H7 (cell line): ENCODE data around the gene ANXA9. TPM values are rescaled to one million over a fixed set of nuclear protein-coding genes. Genes with fewer than 3 reads are reported as not detected.
A peak's percentile ranks its signal among the peaks of the same experiment; 100 is the strongest.

Experiments
- DNase-seq: peaks from one replicate; pipeline ENCODE4 v3.0.0; 2012
- H3K27me3 ChIP-seq: 2 replicates; pipeline ENCODE4 v1.6.0; 2011; ENCODE audit warnings: mild to moderate bottlenecking, low read length; ENCODE audit not compliant: control insufficient read depth, insufficient read depth
- H3K36me3 ChIP-seq: replicated peaks from 2 replicates; pipeline ENCODE4 v1.5.1; 2011; ENCODE audit warnings: low read length; ENCODE audit not compliant: control insufficient read depth, insufficient read depth
- H3K4me3 ChIP-seq: 2 replicates; pipeline ENCODE4 v1.5.1; 2011; ENCODE audit warnings: low read depth, mild to moderate bottlenecking, control low read depth, low read length, moderate library complexity; ENCODE audit not compliant: insufficient read depth
- total RNA-seq: library from RNA; depleted of rRNA; stranded (reverse); fragments of >200 nt; shearing (Covaris generic); gene quantifications from 2 replicates; pipeline ENCODE4 v1.2.3, GENCODE V29; 2014

The ANXA9 gene
- total RNA-seq, 1 experiment from 2014 or later: 0.62 TPM

- no peak overlapping the region for H3K4me3 ChIP-seq
- no peaks in the 10 kb centered on the region for H3K27me3 ChIP-seq
- peaks cover 26% of the 10 kb centered on the region for H3K36me3 ChIP-seq
- peak; percentile 57 for DNase-seq
Observed at GRCh38 chr1:150970808-150971582, 11.1 kb upstream of the ANXA9 start.

DNA sequence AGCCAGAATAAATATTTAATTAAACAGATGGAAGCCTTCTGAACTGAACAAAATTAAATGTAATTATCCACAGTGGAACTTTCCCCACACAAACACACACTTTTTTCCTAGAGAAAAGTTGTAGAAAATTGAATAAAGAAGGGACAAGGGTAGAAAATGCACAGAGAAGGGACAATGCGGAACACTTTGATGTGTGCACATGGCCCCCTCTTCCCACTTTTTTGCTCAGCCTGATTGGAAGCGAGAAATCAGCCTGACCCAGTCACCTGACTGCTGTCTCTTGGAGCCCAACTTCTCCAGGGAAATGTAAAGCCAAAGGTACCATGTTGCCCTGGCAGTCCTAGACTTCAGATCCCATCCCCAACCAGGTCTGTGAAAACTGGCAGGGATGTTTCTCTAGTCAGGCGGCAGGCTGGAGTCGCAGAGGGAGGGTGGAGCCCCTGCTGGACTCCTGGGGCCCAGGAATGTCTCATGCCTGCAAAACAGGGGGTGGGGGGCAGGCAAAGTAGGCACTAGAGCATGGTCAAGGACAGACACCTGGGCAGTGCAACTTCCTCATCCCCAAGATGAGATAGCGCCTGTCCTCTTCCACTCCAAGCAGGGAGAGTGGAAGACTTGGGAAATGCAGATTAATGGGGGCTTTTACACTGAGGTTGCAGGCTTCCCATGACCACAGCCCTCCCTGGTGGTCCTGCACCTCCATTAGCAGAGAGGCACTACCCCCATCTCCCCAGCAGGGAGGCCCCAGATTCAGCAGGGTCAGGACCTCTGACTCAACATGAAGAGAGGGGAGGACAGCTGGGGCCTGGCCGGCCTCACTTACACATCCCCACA, 10.3 kb upstream of the ANXA9 start:
- no peaks in the 10 kb centered on the region for H3K27me3 ChIP-seq
- DNase-seq: peak; percentile 70
- peaks cover 19% of the 10 kb centered on the region for H3K36me3 ChIP-seq
- no peak overlapping the region for H3K4me3 ChIP-seq

DNA sequence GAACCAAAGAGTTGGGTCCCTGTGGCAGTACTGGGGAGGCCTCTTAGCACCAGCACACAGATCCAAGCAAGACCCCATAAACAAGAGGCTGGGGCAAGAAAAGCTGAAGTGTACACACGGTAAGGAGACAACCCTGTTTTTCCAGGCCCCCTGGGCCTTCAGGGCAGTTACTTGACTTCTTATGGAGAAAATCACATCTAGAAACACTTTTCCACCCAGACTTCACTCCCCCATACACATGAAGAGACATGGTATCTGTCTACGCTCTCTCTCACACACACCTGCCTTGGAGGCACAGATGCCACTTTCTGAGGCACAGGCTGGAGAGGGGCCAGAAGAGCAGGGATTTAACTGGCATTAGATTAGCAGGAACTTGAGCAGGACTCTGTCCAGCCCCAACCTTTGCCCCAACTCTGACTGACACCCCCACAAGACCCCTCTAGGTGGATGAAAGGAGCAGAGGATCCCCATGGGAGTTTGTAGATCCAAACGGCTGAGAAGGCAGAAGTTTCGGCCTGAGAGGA, 9.6 kb upstream of the ANXA9 start:
- no peaks in the 10 kb centered on the region for H3K27me3 ChIP-seq
- DNase-seq: no peak
- no peak overlapping the region; the same call in 1 of the 2 replicates for H3K4me3 ChIP-seq
- peaks cover 12% of the 10 kb centered on the region for H3K36me3 ChIP-seq

GRCh38 chr1:150973258-150973835, 8.7 kb upstream of the ANXA9 start:
- H3K36me3 ChIP-seq: peaks cover 6% of the 10 kb centered on the region
- H3K4me3 ChIP-seq: peak overlapping the region; percentile 83
- no peaks in the 10 kb centered on the region for H3K27me3 ChIP-seq
- DNase-seq: peak; percentile 61

- H3K27me3 ChIP-seq: no peaks in the 10 kb centered on the region
- DNase-seq: peak; percentile 85
- peaks cover 1% of the 10 kb centered on the region for H3K36me3 ChIP-seq
- peak overlapping the region; percentile 83 for H3K4me3 ChIP-seq
Observed at GRCh38 chr1:150973836-150974579, 8.1 kb upstream of the ANXA9 start.

DNA sequence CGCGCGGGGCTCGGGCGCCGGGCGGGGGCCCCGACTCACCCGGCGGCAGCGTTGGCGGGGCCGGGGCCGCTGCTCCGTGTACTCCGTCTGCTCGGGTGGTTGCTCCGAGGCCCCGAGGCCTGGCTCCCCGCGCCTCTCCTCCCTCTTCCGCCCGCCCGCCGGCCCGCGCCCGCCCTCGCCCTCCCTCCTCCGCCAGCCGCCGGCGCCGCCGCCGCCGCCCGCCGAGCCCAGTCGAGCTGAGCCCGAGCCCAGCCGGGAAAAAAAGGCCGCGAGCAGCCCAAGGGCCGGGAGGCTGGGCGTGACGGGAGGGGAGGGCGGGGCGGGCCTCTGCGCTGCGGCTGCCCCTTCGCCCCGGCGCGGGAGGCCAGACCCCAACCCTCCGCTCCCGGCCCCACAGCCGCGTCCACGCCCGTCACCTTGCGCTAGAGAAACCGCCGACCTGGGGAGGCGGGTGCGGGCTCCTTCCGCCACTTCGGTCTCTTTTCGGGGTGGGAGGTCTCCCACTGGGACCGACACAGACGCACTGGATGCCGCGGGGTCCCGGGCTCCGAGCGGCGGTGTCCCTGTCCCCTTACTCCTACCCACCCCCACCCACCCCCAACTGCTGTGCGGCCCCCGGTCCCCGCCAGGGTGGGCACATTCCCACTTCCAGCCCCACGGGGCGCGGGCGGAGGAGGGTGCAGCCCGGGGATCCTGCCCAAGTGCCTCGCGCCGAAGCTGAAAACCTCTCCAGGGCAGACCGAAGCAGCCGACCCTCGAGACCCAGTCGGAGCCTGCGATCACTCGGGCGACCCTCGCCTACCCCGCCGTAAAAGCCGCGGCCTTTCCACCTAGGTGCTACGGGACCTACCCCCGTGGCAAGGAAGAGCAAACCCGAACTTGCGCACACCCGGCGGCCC, 7.3 kb upstream of the ANXA9 start, which contains the start of gene CERS2:
CERS2 (minus strand) TSS at position 256 of the 899 bp plus-strand sequence. CDS start 5,745 bp downstream, outside the sequence.
- no peaks in the 10 kb centered on the region for H3K27me3 ChIP-seq
- H3K4me3 ChIP-seq: peak within 1 kb of the TSS; percentile 83
- no peaks in the 10 kb centered on the region for H3K36me3 ChIP-seq
- DNase-seq: peak; percentile 96

DNA sequence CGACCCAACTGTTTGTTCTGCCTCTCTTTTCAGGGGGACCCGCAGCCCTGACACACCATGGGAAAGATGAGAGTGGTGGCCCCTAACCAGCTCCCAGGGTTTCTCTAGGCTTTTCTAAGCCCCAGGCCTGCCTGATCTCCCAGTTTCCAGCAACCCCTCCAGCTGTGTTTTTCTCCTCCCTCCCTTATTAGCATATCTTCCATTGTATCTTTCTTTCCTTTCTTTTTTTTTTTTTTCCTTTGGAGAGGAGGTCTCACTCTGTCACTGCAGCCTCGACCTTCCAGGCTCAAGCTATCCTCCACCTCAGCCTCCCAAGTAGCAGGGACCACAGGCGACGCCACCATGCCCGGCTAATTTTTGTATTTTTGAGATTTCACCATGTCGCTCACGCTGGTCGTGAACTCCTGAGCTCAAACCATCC, 5.7 kb upstream of the ANXA9 start:
- H3K4me3 ChIP-seq: no peak overlapping the region
- no peaks in the 10 kb centered on the region for H3K36me3 ChIP-seq
- DNase-seq: peak; percentile 80
- H3K27me3 ChIP-seq: no peaks in the 10 kb centered on the region

- Histone ChIP-seq H3K4me3 (no peak overlapping the region), H3K27me3 (no peaks in the 10 kb centered on the region), H3K36me3 (no peaks in the 10 kb centered on the region)
- peak; percentile 56 for DNase-seq
Observed at GRCh38 chr1:150976879-150977694, 5.0 kb upstream of the ANXA9 start.

DNA sequence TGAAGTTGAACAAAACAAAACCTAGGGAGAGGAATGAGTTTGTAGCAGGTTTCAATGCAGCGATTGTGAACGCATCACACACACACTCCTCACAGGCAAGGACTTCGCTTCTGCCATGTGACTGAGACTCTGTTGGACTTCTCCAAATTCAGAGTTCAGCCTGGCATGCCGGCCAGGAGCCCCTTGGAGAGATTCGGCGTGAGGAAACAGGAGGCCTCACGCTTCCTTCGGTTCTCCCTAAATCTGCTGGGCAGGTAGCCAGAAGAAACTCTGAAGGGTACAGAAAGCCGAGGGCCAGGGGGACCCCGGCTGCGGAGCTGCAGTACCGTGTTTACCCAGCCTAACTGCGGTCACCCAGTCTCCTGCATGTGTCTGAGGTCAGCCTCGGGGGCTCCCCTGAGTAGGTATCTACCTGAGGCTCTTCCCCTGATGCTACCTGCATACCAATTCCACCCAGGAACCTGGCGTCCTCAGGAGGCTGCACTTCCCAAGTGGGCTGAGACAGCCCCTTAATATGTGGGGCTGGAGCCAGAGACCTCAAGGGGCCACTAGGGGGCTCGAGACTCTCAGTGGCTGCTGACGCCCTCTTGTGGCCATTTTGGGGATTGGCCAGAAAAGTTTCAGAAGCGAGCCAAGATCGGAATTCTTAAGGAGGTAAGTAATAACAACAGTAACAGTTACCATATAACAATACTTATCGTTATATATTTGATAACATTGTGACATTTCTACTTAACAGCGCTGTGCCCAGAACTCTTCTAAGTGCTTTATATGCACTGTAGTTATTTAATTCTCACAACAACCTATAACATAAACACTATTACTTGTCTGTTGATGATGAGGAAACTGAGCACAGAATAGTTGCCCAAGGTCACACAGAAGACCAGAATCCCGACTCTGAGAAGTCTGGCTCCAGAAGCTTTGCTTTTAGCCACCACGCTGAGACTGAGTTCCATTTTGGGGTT, 2.7 kb upstream of the ANXA9 start:
- H3K4me3 ChIP-seq: no peak overlapping the region
- H3K36me3 ChIP-seq: no peaks in the 10 kb centered on the region
- no peaks in the 10 kb centered on the region for H3K27me3 ChIP-seq
- DNase-seq: peak; percentile 91

- Histone ChIP-seq H3K27me3 (no peaks in the 10 kb centered on the region), H3K4me3 (no peak overlapping the region), H3K36me3 (no peaks in the 10 kb centered on the region)
- DNase-seq: peak; percentile 89
Observed at GRCh38 chr1:150981177-150981804, 801 bp upstream of the ANXA9 start.

- H3K4me3 ChIP-seq: no peak overlapping the region
- no peaks in the 10 kb centered on the region for H3K27me3 ChIP-seq
- H3K36me3 ChIP-seq: no peaks in the 10 kb centered on the region
- no peak for DNase-seq
Observed at GRCh38 chr1:150985179-150985825, 3.2 kb downstream of the ANXA9 start.
